NCI-H146 treated with DMSO at 0.1 percent for 48 hours (cell line): Measurements from ENCODE around the gene NHERF2.

Source experiments
- DNase-seq: peaks from one replicate; lab custom pipeline; 2025; ENCODE audit not compliant: unreplicated experiment; lab: John Stamatoyannopoulos, UW

Gene NHERF2

DNA sequence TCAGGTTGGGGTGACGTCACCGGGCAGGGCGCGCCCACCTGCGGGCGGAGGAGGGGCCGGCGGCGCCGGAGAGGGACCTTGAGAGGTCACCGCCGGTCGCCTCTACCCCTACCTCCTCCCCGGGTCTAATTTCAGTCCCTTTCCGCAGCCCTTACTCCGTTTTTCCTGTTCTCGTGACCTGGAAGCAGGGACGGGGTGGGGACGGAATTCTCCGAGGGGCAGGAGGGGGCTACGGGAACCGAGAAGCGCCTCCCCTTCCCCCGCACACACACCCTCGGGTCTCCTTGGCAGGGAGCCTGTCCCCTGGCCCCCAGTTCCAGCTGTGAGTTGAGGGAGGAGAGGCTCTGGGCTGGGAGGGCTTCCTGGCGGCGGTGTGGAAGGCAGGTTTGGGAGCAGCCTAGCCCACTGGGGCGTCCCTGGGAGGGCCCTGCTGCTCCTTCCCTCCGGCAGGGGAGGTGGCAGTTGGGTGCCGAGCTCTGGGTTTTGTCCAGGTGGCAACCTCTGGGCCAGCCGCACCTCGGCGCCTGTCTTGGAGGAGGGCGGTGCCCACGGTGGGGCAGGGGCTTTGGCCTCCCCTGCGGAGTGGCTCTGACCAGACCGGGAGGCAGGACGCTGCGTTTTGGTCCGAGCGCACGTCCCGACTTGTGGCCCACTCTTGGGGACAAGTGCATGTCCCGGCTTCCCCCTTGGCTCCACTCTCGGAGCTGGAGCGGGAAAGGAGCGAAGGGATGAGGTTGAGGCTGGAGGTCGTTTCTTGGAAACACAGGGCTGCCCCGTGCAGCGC lies 36.2 kb upstream of the NHERF2 start:
- peak; percentile 39 for DNase-seq

DNA sequence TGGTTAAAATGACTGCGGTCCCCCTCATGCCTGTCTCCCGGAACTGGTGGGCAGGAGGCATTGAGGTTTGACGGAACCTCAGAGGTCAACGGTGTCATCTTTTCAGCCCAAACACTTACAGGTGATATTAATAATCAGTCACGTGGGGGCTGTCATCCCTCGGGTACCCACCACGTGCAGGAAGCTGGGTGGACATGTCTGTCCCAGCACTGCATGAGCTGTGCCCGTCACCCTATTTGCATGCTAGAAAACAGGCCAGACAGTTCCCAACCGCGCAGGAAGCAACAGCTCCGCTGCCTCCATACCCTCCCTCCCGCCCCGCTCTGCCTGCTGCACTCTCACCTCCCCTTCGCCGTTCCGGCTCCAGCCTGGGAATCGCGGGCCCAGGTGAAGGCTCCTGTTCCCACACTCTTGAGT lies 35.6 kb upstream of the NHERF2 start:
- DNase-seq, result no peak

DNA sequence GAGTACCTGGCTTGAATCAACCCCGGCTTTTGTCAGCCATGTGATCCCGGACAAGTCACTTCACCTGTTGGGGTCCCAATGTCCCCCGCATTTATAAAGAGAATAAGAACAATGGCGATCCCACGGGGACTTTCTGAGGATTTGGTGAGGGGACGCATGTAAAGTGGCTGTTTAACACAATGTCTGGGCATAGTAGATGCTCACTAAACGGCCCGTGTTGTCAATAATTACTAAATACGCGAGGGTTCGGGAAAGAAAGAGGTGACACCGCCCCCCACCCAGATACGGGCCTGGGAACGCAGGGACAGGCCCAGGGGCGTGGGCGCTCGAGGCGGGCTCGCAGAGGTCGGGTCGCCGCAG lies 35.1 kb upstream of the NHERF2 start:
- no peak for DNase-seq

DNA sequence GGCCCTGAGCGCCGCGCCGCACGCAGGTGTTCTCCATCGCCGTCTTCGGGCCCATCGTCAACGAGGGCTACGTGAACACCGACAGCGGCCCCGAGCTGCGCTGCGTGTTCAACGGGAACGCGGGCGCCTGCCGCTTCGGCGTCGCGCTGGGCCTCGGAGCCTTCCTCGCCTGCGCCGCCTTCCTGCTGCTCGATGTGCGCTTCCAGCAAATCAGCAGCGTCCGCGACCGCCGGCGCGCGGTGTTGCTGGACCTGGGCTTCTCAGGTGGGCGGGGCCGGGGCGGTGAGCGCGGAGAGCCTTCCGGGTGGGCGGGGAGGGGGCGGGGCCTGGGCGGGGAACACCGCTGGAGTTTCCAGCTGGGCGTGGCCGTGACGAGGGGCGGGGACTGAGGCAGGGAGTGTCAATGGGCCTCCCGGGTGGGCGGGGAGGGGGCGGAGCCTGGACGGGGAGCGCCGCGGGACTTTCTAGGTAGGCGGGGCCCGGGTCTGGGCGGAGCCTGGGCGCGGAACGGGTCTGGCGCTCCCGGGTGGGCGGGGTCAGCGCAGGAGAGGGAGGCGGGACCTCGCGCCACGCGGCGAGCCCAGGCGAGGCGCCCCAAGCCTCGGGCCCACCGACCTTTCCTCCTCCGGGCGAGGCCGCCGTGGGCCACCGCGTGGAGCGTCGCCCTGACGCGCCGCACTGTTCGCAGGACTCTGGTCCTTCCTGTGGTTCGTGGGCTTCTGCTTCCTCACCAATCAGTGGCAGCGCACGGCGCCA lies 34.6 kb upstream of the NHERF2 start:
- DNase-seq, result no peak

DNA sequence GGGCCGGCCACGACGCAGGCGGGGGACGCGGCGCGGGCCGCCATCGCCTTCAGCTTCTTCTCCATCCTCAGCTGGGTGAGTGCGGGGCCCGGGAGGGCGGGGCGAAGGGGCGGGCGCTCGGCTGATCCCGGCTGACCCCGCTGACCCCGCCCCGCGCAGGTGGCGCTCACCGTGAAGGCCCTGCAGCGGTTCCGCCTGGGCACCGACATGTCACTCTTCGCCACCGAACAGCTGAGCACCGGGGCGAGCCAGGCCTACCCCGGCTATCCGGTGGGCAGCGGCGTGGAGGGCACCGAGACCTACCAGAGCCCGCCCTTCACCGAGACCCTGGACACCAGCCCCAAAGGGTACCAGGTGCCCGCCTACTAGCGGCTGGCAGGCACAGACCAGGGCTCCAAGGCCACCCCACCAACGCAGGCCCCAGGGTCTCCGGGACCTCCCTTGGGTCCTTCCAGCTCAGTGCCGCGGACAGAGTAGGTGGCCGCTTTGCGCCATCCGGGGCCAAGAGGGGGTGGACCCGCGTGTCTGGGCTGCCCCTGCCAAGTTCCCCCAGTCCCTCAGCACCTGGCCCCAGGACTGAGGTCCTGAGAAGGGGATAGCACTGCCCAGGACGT lies 33.9 kb upstream of the NHERF2 start:
- DNase-seq, result no peak

DNA sequence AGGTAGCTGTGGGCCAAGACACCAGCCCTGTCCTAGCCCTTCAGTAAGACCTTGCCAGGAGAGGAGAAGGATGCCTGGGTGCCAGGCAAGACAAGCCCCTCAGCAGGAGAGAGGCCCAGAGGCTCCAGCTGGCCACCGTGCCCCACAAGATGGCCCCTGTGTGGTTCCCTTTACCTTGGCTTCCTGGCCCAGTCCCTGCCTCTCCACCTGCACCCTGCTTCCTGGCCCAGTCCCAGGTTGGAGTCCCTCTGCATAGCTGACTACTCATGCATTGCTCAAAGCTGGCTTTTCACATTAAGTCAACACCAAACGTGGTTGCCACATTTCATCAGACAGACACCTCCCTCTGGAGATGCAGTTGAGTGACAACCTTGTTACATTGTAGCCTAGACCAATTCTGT lies 33.0 kb upstream of the NHERF2 start:
- DNase-seq, result no peak

DNA sequence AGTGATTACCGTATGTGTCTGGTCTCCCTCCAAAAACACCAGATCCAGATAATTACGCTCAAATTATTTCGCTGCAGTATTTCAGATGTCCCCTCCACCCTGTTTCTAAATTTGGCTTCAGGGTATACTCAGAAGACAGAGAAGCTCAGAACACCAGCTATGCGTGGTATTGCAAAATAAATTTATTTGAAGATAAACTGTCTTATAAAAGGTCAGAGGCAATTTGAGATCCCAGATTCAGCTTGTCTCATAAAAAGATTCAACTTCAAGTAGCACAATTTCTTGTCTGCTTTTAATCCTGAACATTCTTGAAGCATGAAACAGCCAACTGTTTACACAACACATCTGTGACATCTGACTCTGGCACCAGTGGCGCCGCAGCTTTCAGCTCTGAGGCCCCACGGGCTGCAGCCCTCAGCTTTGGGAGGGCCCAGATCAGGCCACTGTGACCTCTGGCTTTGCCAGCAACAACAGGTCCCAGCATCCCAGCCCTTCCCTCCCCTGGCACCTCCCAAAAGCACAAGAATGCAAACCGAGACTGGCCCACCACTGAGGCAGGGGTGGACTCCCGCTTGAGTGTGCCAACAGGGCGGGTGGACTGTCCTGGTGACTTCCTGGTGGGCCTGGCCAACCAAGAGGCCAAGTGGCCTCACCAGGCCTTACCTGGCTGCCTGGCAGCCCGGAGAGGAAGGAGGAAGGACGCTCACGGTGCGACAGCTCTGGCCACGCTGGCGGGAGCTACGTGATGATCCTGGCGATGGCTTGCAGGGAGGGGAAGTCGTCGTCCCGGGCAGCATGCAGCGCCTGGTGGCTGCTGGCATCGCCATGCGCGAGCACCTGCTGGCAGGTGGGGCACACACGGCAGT lies 29.0 kb upstream of the NHERF2 start:
- DNase-seq, result no peak

DNA sequence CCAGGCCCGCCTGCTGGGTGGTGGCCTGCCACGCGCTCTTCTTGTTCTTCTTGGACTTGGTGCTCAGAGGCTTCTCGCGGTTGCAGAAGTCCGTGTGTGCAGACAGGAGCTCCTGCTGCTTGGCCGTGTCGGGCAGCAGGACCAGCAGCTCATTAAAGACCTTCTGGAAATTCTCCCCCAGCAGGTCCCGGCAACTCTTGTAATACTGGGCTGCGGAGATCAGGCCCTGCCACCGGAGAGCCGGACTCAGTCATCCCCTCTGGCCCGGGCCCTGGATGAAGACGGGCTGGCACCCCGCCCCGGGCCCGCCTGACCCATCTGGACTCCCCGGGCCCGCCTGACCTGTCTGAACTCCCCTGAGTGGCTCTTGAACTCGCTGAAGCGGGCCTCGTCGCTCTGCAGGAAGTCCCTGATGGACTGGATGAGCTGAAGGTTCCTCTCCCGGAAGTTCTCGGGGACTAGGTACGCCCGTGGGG lies 28.3 kb upstream of the NHERF2 start:
- no peak for DNase-seq

DNA sequence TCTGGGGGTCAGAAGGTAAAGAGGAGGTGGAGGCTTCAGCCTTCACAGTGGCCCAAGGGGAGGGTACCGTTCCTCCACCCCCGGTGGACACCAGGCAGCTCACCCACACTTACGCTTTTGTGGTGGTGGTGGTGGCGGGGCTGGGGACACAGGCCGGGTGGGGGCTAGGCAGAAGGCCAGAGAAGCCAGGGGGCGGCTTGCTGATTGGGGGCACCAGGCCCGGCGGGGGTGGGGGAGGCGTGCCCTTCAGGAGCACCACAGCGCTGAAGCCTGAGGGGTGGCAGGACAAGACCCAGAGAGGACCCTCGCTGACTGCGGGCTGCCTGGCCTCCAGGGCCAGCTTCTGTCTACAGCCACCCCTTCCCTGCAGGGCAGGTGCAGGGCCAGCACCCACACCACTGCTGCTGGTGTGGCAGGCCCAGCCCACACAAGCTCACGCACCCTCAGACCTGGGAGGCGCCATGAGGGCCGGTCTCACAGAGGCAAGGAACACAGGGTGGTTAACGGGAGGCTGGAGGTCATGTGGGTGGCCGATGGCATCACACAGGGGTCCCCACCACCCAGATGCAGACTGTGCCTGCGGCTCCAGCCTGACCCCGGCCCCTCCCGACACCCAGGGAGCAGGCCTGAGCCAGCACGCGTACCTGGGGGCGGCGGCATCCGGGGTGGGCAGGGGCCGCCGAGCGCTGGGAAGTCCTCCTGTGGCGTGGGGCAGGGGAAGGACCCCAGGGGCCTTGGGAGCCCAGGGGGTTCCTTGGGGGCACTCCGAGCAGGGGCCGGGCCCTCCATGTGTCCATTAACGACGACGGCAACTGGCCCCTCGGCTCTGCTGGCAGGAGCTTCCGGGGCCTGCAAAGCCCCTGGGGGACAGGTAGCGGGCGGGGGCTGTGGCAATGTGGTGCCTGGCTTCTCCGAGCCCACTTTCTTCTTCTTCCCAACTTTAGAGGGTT lies 27.6 kb upstream of the NHERF2 start:
- DNase-seq, result no peak

DNA sequence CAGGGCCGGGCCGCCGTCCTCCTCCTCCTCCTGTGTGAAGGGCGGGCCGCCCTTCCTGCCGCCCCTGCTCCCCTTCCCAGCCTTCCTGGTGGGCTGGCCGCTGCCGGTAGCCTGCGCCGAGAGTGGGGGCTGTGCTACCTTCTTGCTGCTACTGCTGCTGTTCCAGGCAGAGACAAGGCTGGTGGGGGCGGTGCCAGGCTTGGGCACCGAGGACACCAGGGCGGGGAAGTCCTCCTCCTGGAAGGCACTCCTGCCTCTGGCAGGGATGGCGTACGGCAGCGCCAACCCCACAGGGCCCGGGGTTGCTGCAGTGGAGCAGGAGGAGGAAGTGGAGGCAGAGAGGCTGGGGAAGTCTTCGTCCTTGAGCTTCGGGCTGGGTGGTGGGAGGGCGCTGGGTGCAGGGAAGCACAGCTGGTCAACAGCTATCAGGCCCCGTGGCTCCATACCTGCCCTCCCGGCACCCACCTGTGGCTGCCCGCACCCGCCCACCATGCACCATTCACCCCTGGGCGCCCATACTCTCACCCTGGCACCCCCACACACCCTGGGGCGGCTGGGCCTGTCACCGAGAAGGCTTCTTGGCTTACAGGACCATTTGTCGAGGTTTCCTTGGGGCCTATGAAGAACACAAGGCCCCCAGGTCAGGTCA lies 26.7 kb upstream of the NHERF2 start:
- no peak for DNase-seq

DNA sequence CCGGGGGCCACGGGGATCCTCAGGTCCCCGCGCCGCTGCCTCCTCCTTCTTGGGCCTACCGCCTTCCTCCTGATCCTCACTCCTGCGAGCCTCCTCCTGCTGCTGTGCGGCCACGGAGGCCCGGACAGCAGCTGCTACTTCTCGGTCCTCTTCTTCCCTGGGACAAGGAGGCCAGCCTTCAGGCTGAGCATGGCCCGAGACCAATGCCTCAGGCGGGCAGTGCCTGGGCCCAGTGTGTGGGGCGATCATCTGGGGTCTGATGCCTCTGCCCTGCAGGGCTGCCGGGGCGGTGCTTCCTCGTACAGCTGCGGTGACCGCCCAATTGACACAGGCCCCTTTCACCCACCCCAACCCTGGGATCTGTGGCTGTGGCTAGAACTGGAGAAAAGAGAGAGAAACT lies 25.7 kb upstream of the NHERF2 start:
- no peak for DNase-seq

DNA sequence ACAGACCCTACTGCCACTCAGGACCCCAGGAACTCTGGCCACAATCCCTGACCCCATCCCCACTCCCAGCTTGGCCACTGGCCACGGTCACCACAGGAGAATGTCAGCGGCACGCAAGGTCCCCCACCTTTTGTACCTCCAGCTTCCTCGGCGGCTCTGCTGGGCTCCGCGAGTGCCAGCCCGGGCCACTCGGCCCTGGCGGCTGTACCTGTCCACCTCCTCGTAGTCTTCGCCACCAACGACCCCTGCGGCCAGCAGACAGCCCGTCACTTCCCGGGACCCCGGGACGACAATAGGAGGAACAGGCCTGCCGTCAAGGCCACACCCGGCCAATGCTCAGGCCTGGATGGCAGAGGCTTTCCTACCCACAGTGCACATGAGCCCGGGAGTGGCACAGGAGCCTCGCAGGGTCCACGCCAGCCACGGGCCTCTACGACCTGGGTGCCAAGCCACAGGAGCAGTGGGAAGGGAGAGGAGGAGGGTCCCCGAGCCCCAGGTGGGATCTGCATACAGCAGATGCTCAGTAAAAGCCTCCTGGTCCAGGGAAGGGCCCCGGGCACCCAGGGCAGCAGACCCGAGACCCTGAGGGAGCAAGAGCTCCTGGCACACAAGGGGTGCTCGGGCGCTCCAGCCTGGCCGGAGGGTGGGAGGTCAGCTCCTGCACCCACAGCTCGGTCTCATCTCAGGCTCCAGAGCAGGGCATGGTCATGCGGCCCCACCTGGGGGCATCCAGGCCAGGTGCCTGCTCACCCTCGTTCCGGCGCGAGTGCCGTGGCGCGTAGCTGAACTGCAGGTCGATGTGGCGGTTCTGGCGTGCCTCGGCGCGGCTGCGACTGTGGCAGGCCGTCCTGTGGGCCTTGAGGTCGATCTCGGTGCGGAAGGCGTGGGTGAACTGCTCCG lies 25.0 kb upstream of the NHERF2 start:
- no peak for DNase-seq

DNA sequence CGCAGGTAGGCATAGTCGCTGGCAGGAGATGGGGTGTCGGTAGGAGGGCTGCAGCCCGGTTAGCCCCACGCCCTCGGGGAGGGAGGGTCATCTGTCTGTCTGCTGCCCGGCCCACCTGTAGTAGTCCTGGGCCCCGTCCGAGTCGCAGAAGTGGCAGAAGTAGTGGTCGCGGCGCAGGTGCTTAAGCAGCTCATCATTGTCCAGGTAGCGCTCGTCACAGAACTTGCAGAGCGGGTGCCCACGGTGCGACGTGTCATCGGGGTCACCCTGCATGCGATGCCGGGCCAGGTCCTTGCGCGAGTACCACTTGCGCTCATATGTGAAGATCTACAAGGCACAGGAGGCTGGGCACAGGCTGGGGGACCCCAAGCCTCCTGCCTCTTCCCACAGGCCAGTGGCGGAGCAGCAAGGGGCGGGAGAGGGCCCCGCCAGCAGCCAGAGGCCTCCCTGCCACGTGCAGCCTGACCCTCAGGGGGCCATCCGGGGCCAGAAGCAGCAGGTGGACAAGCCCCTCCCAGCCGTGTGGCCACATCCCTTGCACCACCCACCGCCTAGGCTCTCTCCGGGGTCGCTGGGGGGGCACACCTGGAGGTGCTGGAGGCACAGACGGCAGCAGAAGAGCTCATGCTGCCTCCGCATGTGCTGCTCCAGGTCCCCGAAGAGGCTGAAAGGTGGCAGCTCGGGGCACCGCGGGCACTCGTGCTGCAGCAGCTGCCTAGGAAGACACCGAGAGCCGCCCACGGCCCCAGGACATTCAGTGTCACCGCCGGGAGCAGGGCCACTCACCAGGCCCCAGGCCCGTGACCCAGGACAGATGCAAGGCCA lies 24.1 kb upstream of the NHERF2 start:
- DNase-seq, result no peak

DNA sequence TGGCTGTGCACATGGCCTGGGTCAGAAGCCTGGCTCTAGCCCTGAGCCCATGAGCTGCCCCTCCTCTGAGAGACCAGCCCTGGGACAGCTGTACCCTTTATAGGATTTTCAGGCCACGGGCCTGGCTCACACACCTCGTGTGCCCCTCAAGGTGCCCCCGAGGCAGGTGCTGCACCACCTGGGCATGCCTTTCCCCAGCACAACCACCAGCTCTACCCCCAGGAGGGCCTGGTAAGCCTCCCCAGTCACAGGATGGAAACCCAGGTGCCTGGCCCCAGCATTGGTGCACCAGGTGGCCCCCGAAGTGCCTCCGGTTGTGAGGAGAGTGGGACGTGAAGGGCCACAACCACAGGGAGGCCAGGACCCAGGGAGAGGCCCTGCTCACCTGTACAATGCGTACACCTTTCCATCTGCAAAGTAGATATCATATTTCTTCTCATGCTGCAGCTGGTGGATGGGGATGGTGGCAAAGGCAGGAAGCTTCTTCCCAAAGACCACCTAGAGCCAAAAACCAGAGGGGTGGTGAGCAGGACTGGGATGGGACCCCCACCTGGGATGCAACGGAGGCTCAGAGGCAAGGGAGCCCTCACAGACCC lies 23.4 kb upstream of the NHERF2 start:
- no peak for DNase-seq

DNA sequence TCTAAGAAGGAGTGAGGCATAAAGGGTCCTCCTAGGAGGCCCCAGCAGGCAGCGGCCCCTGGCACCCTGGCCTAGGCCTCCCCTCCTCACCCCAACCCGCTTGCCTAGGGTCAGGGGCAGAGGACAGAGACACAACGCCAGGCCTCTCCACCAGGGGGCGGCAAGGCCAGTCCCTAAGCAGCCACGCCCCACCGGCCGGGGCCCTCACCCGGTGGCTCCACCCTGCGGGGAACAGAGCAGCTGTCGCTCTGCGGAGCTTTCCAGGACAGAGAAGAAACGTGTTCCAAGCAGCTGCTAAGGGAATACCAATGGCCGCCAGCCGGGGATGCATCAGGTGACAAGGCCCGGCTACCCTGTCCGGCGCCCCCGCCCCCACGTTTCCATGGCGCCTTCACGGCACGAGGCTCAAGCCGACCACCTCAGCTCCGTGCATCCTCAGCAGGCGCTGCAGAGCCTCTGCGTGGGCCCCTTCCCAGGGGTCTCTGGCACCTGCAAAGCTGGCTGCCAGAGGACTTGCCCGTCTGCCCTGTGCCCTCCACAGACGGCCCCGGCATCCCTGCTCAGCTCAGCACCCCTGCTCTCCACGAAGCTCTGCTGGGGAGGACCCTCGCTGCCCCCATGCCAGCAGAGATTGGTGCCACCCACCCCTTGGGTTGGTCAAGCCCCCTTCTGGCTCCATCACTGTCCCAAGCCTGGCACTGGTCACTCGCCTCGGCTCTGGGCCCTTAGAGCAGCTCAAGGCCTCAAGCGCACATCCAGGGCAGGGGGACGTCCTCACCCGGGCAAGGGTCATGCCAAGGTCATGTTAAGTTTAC lies 22.7 kb upstream of the NHERF2 start:
- DNase-seq, result peak; percentile 91

DNA sequence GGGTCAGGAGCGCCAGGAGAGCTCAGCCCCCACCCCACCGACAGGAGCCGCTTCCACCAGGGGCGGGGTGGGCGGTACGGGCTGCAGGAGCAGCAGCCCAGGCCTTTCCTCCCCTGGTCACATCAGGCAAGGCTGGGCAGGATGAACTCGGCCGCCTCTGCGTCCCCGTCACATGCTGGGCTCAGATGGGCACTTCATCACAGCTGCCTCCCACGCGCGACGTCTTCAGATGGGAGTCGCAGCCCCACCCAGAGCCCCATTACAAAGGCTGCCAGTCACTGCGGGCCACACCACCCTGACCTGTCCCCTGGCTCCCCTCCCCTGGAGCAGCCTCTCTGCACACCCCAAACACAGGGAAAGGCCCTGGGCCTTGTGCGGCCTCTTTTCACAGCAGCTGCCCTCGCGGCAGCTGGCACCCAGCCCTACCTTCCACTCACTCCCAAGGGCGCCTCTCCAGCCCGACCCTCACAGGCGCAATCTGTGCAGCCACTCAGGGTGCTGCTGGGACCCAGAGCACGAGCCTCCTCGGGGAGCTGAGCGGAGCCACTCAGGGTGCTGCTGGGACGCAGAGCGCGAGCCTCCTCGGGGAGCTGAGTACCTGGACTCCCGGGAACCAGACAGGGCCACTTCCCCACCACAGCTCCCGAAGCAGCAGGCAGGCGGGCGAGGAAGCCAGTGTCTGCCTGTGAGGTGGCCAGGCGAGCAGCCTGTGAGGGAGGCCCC lies 21.7 kb upstream of the NHERF2 start:
- DNase-seq, result no peak
